Middle frontal gyrus (tissue), 1 donor: ENCODE results near the gene MREG.

Experiments used
- DNase-seq: peaks from one replicate; pipeline ENCODE4 v3.0.0-alpha.2; 2015; ENCODE audit warnings: low spot score; ENCODE audit errors: extremely low spot score

MREG gene

DNA sequence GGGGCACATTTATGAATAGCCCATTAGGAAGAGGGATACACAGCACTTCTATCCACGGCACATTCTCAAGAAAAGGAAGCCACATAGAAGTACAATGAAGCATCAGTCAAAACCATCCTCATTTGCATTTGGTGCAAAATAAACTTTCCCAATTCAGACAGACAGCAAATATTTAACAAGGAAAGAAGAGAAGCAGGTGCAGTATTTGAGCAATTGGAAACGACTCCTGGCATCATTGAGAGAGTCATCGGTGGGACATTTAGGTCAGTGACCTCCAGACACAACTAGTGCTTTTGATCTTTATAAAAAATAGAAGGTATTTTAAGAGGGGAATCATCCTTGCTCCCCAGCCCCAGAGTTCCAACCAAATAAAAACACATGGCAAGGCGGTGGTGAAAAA is 118.0 kb downstream of the MREG start:
- DNase-seq, result no peak
